Chondrocyte (in vitro differentiated cells): Measurements from ENCODE around the gene MCCD1. TPM values are rescaled to one million over a fixed set of nuclear protein-coding genes. Genes with fewer than 3 reads are reported as not detected.
A peak's percentile ranks its signal among the peaks of the same experiment; 100 is the strongest.
"Not testable (repeated sequence)": the region's sequence is repeated elsewhere in the genome, so short reads cannot be mapped to it uniquely, and the experiment has no call there.

Source experiments
- DNase-seq: peaks from one replicate; pipeline ENCODE4 v3.0.0; 2021; ENCODE audit warnings: mixed read lengths, low spot score
- H3K27ac Mint-ChIP-seq: one replicate; pipeline ENCODE4 v1.8.0; 2021; ENCODE audit warnings: mild to moderate bottlenecking, moderate library complexity, mixed read lengths; ENCODE audit not compliant: unreplicated experiment
- H3K27me3 Mint-ChIP-seq: 2 replicates; pipeline ENCODE4 v1.8.0; 2021; ENCODE audit warnings: low read depth, mixed read lengths
- H3K36me3 Mint-ChIP-seq: 2 replicates; pipeline ENCODE4 v1.8.0; 2021; ENCODE audit warnings: low read depth, mixed read lengths
- H3K4me1 Mint-ChIP-seq: 2 replicates; pipeline ENCODE4 v1.8.0; 2021; ENCODE audit warnings: low read depth, mild to moderate bottlenecking, mixed read lengths
- H3K4me3 Mint-ChIP-seq: one replicate; pipeline ENCODE4 v1.8.0; 2021; ENCODE audit warnings: mild to moderate bottlenecking, moderate library complexity, mixed read lengths; ENCODE audit not compliant: unreplicated experiment
- H3K9me3 Mint-ChIP-seq: 2 replicates; pipeline ENCODE4 v1.8.0; 2021; ENCODE audit warnings: low read depth, mixed read lengths
- total RNA-seq: library from RNA; stranded (reverse); gene quantifications from 3 replicates; pipeline ENCODE4 v1.2.1, GENCODE V29; 2021
- TF ChIP-seq, protein P1 (sequence below): fragments of 200-600 bp; sonication (generic); IDR thresholded peaks from 2 replicates; pipeline ENCODE4 v1.5.0; 2021; ENCODE audit warnings: antibody characterized with exemption, mild to moderate bottlenecking, moderate library complexity

Gene MCCD1
- total RNA-seq, 1 donor from 2014 or later: not detected

DNA sequence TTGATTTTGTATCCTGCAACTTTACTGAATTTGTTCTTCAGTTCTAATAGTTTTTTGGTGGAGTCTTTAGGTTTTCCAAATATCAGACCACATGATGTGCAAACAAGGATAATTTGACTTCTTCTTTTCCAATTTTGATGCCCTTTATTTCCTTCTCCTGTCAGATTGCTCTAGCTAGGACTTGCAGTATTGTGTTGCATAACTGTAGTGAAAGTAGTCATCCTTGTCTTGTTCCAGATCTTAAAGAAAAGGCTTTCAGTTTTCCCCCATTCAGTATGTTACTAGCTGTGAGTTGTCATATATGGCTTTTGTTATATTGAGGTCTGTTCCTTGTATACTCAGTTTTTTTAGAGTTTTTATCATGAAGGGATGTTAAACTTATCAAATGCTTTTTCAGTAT lies 26.2 kb upstream of the MCCD1 start:
- no peaks in the 10 kb centered on the region for H3K27me3 Mint-ChIP-seq
- peaks cover 15% of the 10 kb centered on the region for H3K4me1 Mint-ChIP-seq
- H3K4me3 Mint-ChIP-seq: no peak overlapping the region
- H3K36me3 Mint-ChIP-seq: peaks cover 4% of the 10 kb centered on the region
- TF ChIP-seq, protein P1, sequence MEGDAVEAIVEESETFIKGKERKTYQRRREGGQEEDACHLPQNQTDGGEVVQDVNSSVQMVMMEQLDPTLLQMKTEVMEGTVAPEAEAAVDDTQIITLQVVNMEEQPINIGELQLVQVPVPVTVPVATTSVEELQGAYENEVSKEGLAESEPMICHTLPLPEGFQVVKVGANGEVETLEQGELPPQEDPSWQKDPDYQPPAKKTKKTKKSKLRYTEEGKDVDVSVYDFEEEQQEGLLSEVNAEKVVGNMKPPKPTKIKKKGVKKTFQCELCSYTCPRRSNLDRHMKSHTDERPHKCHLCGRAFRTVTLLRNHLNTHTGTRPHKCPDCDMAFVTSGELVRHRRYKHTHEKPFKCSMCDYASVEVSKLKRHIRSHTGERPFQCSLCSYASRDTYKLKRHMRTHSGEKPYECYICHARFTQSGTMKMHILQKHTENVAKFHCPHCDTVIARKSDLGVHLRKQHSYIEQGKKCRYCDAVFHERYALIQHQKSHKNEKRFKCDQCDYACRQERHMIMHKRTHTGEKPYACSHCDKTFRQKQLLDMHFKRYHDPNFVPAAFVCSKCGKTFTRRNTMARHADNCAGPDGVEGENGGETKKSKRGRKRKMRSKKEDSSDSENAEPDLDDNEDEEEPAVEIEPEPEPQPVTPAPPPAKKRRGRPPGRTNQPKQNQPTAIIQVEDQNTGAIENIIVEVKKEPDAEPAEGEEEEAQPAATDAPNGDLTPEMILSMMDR: no peak
- no peak overlapping the region for H3K27ac Mint-ChIP-seq
- DNase-seq: no peak
- H3K9me3 Mint-ChIP-seq: peaks cover 6% of the 10 kb centered on the region

DNA sequence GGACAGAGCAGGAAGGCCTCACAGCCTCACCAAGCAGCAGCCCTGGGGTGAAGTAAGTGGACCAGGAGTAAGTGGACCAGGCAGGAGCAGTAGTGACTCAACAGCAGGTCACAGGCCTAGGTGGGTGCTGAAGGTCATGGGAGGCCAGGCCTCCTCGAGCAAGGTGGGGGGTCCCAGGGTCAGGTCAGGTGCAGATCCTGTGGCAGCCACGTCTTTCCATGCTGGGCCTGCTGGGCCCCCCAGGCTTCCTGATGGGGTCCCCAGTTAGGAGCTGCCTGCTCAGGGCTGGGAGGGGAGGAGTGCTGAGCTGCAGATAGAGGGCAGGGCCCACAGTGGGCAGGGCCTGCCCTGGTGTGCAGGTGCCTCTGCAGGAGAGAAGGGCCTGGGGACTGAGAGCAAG lies 19.7 kb upstream of the MCCD1 start:
- H3K9me3 Mint-ChIP-seq, H3K4me1 Mint-ChIP-seq, H3K36me3 Mint-ChIP-seq, H3K27me3 Mint-ChIP-seq, H3K27ac Mint-ChIP-seq, H3K4me3 Mint-ChIP-seq, DNase-seq: not testable (repeated sequence)

DNA sequence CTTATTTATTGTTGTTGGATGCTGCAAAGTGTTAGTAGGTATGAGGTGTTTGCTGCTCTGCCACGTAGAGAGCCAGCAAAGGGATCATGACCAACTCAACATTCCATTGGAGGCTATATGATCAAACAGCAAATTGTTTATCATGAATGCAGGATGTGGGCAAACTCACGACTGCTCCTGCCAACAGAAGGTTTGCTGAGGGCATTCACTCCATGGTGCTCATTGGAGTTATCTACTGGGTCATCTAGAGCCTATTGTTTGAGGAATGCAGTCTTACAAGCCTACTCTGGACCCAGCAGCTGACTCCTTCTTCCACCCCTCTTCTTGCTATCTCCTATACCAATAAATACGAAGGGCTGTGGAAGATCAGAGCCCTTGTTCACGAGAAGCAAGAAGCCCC lies 18.8 kb upstream of the MCCD1 start:
- Mint-ChIP-seq H3K27me3 (no peaks in the 10 kb centered on the region), H3K9me3 (no peaks in the 10 kb centered on the region), H3K27ac (no peak overlapping the region), H3K4me3 (no peak overlapping the region), H3K36me3 (peaks cover 5% of the 10 kb centered on the region), H3K4me1 (peaks cover 7% of the 10 kb centered on the region)
- TF ChIP-seq, protein P1: no peak
- no peak for DNase-seq

DNA sequence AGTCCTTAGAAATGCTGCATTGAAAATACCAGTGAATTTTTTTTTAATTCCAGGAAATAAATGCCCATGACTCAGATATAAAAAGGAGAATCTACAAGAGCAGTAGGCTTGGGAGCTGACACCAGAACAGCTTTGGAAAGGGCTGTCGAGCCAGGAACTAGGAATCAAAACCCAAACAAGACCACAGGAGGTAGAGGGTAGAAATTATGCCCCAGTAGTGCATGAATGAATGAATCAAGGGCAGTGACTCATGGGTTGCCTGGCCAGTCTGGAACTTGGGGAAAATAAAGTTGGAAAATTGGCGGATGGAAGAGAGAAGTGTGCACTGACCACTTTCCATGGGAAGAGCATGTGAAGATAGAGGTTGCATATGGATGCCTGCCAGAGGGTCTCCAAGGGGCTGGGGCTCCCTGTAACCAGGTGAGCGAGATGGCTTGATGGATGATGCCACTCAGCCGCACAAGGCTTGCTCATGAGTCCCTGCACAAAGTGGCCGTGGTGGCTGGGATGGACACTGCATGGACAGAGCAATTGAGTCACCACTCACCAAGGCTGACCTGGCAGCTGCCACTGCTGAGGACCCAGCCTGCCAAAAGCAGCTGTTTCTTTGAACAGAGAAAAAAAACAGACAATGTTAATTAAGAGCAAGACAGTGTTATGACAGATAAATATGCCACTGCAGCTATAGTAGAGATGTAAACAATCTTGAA lies 15.2 kb upstream of the MCCD1 start:
- no peak for DNase-seq
- no peaks in the 10 kb centered on the region for H3K27me3 Mint-ChIP-seq
- no peaks in the 10 kb centered on the region for H3K9me3 Mint-ChIP-seq
- no peak overlapping the region for H3K4me3 Mint-ChIP-seq
- TF ChIP-seq, protein P1: no peak
- H3K27ac Mint-ChIP-seq: peak overlapping the region; percentile 1
- peaks cover 2% of the 10 kb centered on the region for H3K36me3 Mint-ChIP-seq
- peaks cover 14% of the 10 kb centered on the region for H3K4me1 Mint-ChIP-seq

DNA sequence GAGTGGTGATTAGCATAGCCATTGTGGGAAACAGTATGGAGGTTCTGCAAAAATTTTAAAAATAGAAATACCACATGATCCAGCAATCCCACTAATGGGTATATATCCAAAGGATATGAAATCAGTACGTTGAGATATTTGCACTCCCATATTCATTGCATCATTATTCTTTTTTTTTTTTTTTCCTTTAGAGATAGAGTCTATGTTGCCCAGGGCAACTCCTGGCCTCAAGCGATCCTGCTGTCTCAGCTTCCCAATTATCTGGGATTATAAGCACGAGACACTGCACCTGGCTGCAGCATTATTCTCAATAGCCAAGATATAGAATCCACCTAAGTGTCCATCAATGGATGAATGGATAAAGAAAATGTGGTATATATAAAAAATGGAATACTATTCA lies 6.9 kb upstream of the MCCD1 start:
- no peak overlapping the region for H3K4me3 Mint-ChIP-seq
- peaks cover 5% of the 10 kb centered on the region for H3K4me1 Mint-ChIP-seq
- peaks cover 2% of the 10 kb centered on the region for H3K27me3 Mint-ChIP-seq
- H3K36me3 Mint-ChIP-seq: no peaks in the 10 kb centered on the region
- no peak for DNase-seq
- TF ChIP-seq, protein P1: no peak
- H3K27ac Mint-ChIP-seq: no peak overlapping the region
- peaks cover 5% of the 10 kb centered on the region for H3K9me3 Mint-ChIP-seq

DNA sequence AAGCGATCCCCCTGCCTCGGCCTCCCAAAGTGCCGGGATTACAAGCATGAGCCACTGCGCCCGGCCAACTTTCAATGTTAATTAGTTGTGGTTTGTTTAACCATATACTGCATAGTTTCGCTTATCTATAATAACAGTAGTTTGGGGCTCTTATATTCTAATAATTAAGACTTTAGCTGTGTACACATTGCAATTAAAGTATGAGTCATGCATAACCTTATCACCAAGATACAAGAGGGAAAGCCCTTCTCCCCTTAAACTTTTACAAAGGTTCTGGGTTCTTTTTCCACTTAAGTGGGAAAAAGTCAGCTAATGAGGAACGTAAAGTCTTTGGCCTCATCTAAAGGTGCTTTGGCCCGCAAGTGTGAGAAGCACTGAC lies 3.2 kb upstream of the MCCD1 start:
- H3K9me3 Mint-ChIP-seq: peaks cover 5% of the 10 kb centered on the region
- H3K36me3 Mint-ChIP-seq: peaks cover 10% of the 10 kb centered on the region
- no peak overlapping the region for H3K4me3 Mint-ChIP-seq
- no peak overlapping the region for H3K27ac Mint-ChIP-seq
- no peak for DNase-seq
- H3K4me1 Mint-ChIP-seq: peaks cover 7% of the 10 kb centered on the region
- TF ChIP-seq, protein P1: no peak
- peaks cover 2% of the 10 kb centered on the region for H3K27me3 Mint-ChIP-seq
